Epithelial cell of prostate (primary cell): ENCODE results near the gene PPP1R18.

Source experiments
- DNase-seq: peaks from one replicate; pipeline ENCODE4 v3.0.0-alpha.2; 2011; ENCODE audit warnings: low read depth, low spot score
- H3K27ac ChIP-seq: fragments of 450-650 bp; 2 replicates; pipeline ENCODE4 v1.5.1; 2017; ENCODE audit warnings: mild to moderate bottlenecking

Gene PPP1R18

DNA sequence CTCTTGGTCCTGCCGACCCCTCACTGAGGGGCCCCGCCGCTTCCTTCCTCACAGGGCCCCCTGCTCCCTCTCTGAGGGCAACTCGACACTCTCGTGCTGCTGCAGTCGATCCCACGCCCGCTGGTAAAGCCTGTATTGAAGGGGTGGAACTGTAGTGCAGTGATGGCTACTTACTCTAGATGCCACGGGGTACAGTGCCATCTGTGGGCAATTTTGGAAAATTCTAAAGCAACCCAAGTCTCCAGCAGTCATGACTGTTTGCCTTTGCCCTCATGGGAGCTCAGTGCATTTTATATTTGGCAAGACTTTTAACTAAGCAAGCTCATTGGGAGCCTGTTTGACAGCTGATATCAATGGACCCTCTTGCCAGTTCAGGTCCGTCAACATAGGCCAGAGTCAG lies 46.0 kb downstream of the PPP1R18 start:
- no peak for DNase-seq
- H3K27ac ChIP-seq: no peak overlapping the region

DNA sequence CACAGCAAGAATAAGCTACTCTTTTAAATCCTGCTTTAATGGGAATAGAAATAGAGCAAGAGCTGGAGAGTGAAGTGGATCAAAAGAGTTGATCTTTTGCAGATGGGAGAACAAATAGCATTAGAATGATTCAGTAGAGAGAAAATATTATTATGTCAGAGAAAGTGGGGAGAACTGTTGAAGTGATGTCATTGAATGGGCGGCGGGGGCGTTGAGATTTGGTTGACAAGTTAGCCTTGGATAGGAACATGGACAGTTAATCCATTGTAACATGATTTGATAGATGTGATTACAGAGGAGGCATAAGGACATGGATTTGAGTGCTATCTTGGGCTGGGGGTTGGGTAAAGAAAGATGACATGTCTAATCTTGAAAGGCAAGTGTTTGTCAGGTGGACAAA lies 50.6 kb downstream of the PPP1R18 start:
- no peak for DNase-seq
- no peak overlapping the region for H3K27ac ChIP-seq

DNA sequence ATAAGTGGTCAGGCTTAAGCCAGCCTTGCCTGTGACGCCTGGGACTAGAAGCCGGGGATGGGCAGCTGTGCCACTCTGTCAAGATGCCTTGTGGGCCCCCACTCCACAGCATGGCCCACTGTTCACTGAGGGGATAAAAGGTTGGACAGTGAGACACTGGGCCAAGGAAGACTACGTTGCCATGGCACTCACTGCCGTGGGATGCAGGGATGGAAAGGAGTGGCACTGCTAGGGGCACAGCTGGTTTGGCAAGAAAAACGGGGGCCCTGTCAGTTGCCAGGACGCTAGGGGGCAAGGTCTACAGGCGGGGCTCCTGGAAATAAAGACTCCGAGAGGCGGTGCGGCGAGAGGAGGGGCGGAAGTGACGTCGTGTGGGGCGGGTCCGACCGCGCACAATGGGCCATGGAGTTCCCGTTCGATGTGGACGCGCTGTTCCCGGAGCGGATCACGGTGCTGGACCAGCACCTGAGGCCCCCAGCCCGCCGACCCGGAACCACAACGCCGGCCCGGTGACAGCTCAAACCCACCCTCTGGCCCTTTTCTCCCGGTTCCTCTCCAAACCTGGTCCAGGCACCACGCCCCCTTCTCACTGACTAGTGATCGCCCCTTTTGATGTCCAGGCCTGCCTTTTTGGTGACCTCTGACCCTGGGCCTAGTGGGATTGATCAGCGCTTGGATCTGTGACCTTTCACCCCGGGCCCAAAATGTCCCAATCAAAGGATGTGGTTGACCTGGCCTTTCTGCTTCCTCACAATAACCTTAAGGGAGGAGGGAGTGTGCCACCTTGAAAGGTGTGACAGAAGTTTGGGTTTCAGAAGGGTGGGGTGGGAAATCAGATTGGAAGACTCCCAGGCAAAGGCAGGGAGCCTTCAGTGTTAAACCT lies 59.7 kb downstream of the PPP1R18 start, which contains the start of gene ATAT1:
TSS of gene ATAT1 (plus strand) at position 391 of the 883 bp plus-strand sequence.
- DNase-seq: no peak
- peak within 1 kb of the TSS; percentile 61 for H3K27ac ChIP-seq
